ENCODE results near the gene BLCAP. TPM values are rescaled to one million over a fixed set of nuclear protein-coding genes. Genes with fewer than 3 reads are reported as not detected.
A peak's percentile ranks its signal among the peaks of the same experiment; 100 is the strongest.

BLCAP gene
- total RNA-seq, 1 donor from 2014 or later = 98.6 TPM

DNA sequence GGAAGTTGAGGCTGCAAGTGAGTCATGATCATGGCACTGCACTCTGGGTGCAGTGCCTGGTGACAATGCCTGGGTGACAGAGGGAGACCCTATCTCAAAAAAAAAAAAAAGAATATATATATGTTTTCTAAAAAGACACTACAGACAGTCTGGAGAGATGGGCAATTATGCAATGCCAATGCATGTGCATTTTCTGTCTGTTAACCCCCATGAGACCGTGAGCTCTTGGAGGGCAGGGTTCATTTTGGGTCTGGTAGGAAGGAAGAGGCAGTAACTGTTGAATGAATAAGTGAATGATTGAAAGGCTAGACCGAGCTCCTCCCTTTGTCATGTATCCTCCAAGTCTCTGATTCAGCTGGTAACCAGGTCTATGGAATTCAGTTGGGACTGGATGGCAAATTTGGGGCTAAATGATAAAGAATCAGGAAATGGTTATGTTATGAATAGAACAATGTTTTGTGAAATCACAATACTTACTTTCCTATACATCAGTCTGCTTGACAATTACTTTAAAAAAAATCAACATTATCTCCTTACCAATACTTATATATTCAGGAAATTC is 5.6 kb upstream of the BLCAP start:
- FAIRE-seq (no peak), DNase-seq (ENCODE audit: low spot score in 2 of 2) (no peak)

GRCh38 chr20:37531856-37532255 is 4.2 kb upstream of the BLCAP start:
- DNase-seq (ENCODE audit: low spot score in 2 of 2) (no peak), FAIRE-seq (no peak)

GRCh38 chr20:37530696-37531095 is 3.0 kb upstream of the BLCAP start:
- DNase-seq (ENCODE audit: low spot score in 2 of 2) = no peak
- FAIRE-seq = no peak

GRCh38 chr20:37529968-37530600 is 2.4 kb upstream of the BLCAP start:
- no peak for FAIRE-seq
- no peak for DNase-seq (ENCODE audit: low spot score in 2 of 2)

DNA sequence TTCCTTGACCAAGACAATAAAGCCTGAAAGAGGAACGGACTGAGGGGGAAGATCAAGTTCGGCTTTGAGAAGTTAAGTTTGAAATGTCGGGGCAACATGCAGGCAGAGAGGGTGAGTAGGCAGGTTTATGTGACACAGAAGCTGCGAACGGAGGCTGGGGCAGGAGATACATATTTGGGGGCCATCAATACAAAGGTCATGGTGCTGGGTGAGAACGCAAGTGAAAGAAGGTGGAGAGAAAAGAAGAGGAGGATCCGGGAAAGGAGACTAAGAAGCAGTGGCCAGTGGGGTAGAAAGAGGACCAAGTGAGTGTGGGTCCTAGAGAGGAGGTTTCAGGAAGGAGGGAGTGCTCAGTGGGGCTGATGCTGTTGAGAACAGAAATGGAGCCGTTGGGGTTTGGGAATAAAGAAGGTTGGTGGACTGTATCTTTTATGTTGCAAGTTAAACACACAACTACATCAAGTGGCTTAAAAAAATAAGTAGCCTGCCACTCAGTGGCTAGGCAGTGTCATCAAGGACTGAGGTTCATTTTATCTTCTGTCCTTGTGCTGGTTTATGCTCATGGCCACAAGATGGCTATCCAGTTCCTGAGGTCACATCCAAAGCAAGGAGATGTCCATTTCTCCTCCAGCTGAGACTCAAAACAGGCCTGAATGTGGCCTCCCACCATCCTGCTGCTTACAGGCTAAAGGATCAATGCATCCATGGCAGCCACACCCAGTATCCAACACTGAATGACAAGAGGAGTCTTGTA is 1.7 kb upstream of the BLCAP start:
- no peak for FAIRE-seq

GRCh38 chr20:37528446-37529213 is 954 bp upstream of the BLCAP start:
- DNase-seq (ENCODE audit: low spot score in 2 of 2) = no peak
- no peak for FAIRE-seq

More for the DNA sequence above, 1.7 kb upstream of the BLCAP start:
- no peak for DNase-seq (ENCODE audit: low spot score in 2 of 2)

- peak in 1 of 2 donors; percentile 46 for DNase-seq (ENCODE audit: low spot score in 2 of 2)
- FAIRE-seq = no peak
Observed at GRCh38 chr20:37526839-37527637, 638 bp downstream of the BLCAP start.

DNA sequence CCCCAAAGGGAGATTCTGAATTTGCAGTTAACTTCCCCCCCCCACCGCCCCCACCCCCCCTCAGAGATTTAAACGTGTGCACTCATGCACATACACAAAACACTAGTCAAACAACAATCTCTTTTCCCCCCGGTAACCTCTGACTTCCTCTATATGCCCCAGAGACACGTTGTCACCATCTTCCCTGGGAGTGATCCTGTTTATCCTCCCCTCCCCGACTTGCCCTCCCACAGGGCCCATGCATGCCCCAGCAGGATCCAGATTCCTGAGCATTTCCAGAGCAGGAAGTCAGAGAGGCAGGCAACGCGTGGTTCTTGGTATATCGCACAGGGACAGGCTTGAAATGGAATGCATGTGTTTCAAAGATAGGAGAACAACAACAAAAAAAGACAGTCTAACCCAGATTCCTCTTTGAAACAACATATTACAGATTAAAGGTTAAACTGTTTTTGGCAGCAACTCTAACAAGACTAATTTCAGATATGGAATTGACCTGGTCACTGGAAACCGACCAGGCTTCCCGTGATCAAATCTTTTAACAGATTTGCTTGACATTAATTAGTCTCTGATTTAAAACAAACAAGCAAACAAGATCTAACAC is 1.3 kb downstream of the BLCAP start:
- no peak for FAIRE-seq
- DNase-seq (ENCODE audit: low spot score in 2 of 2) = peak in 1 of 2 donors; percentile 44

DNA sequence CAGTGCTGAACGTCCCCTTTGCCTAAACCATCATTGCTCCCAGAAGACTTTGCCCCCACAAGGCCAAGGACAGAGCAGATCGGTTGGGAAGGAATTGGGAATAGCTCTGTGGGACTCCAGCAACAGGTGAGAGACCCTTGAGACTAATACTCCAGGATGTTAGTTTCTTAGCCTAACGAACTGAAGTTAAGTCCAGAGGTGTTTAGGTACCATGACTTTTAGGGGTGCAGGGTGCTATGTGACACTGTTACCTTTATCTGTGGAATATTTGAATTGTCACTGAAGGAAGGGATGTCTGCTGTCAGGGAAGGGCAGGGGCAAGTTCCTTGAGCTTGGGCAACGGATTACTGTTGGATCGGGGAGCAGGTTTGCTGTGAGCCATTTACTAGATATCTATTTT is 1.9 kb downstream of the BLCAP start:
- FAIRE-seq (no peak), DNase-seq (ENCODE audit: low spot score in 2 of 2) (no peak)

GRCh38 chr20:37524859-37525708 is 2.6 kb downstream of the BLCAP start:
- FAIRE-seq (no peak), DNase-seq (ENCODE audit: low spot score in 2 of 2) (no peak)

DNA sequence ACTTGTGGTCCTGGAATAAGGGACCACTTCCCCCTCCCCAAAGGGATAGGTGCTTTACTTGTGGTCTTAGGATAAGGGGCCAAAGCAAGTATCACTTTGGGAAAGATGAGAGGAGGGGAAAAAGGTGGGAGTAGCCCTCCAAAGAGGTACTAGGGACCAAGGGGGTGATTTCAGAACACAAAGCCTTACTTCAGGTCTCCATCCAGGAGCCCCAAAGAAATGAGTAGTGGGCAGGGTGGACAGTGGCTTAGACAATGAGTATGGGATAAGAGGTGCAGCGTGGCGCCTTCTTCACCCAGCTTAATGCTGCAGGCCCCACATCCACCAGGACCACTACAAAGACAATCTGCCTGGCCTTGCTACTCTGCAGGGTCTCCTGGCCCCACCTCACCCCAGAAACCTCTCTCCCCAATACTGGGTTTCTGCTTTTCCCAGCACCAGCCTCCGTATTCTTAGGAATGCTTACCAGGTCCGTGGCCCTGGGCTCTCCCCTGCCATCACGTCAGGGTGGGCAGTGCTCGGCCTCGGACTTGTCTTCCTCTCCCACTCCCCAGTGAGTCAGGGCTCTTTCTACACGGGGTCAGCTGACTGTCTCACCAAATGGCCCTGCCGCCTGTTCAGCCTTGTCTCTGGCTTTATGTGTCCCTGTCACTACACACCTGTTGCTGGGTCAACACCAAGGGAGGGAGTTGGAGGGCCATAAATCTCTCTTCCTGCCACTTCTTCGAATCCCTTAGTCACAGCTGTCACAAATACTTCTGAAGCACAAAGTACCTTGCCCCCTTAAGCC is 3.6 kb downstream of the BLCAP start:
- DNase-seq (ENCODE audit: low spot score in 2 of 2) (no peak), FAIRE-seq (no peak)

DNA sequence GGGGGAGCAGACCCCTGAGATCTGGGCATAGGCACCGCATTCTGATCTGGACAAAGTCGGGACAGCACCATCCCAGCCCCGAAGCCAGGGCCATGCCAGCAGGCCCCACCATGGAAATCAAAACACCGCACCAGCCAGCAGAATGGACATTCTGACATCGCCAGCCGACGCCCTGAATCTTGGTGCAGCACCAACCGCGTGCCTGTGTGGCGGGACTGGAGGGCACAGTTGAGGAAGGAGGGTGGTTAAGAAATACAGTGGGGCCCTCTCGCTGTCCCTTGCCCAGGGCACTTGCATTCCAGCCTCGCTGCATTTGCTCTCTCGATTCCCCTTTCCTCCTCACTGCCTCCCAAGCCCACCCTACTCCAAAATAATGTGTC is 4.7 kb downstream of the BLCAP start:
- no peak for DNase-seq (ENCODE audit: low spot score in 2 of 2)
- FAIRE-seq = no peak

GRCh38 chr20:37522260-37523011 is 5.2 kb downstream of the BLCAP start:
- no peak for FAIRE-seq
- DNase-seq (ENCODE audit: low spot score in 2 of 2) = no peak

DNA sequence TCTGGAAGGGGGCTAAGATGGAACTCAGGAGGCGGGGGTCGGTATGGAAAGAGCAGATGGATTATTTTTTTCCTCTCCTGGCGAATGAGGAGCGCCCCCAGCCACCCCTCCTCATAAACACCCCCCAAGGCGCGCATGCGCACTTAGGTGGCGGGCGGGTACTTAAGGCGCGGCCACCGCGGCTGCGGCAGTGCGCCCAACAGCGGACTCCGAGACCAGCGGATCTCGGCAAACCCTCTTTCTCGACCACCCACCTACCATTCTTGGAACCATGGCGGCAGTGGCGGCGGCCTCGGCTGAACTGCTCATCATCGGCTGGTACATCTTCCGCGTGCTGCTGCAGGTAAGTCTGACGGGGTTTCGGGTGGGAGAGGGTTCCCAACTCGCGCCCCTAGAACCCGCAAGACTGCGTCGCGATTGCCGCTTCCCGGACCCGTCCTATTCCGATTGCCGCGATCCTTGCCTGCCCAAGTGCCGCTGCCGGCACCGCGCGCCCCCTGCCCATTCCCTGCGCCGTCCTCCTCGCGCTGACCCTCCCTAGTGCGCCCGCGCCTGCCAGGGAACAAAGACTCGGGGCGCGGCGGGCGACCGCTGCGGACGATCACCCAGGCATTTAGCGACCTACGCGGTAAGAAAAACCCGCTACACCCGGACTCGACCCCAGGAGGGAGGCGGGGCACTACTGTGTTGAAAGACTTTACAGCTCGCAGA is 6.5 kb downstream of the BLCAP start, which contains the start of gene NNAT:
Gene NNAT, plus strand, starts transcription at position 190 of the 711 bp plus-strand sequence. Its CDS starts 82 bp downstream, at position 272.
- DNase-seq (ENCODE audit: low spot score in 2 of 2) (no peak), FAIRE-seq (no peak)

- no peak for FAIRE-seq
Observed at GRCh38 chr20:37520419-37520955, 7.2 kb downstream of the BLCAP start.

More at GRCh38 chr20:37520419-37520955, 7.2 kb downstream of the BLCAP start:
- DNase-seq (ENCODE audit: low spot score in 2 of 2) = no peak
